HEK293T (cell line): ENCODE data around the gene CCDC146.
"Not testable (repeated sequence)": the region's sequence is repeated elsewhere in the genome, so short reads cannot be mapped to it uniquely, and the experiment has no call there.

Experiments
- ARNT ChIP-seq: fragments of 450-650 bp; IDR thresholded peaks from 2 replicates; pipeline ENCODE4 v1.6.1; 2017; ENCODE audit warnings: mild to moderate bottlenecking
- BHLHE40 ChIP-seq: fragments of 450-650 bp; IDR thresholded peaks from 2 replicates; pipeline ENCODE4 v1.6.1; 2016; ENCODE audit warnings: mild to moderate bottlenecking, moderate library complexity, borderline replicate concordance
- CTBP1 ChIP-seq: fragments of 450-650 bp; IDR thresholded peaks from 2 replicates; pipeline ENCODE4 v1.6.1; 2016; ENCODE audit warnings: borderline replicate concordance
- FOXA1 ChIP-seq: fragments of 450-650 bp; IDR thresholded peaks from 2 replicates; pipeline ENCODE4 v1.6.1; 2016; ENCODE audit warnings: mild to moderate bottlenecking
- FOXK2 ChIP-seq: fragments of 450-650 bp; IDR thresholded peaks from 2 replicates; pipeline ENCODE4 v1.6.1; 2016; ENCODE audit warnings: mild to moderate bottlenecking
- L3MBTL2 ChIP-seq: fragments of 450-650 bp; conservative IDR thresholded peaks from 2 replicates; pipeline ENCODE4 v1.6.1; 2016; ENCODE audit warnings: mild to moderate bottlenecking
- NFRKB ChIP-seq: fragments of 450-650 bp; IDR thresholded peaks from 2 replicates; pipeline ENCODE4 v1.6.1; 2016; ENCODE audit warnings: mild to moderate bottlenecking, moderate library complexity
- SP1 ChIP-seq: fragments of 450-650 bp; IDR thresholded peaks from 2 replicates; pipeline ENCODE4 v1.6.1; 2017

GRCh38 chr7:77178024-77178423, 55.6 kb downstream of the CCDC146 start:
- not testable (repeated sequence) for TF ChIP-seq FOXA1, ARNT, BHLHE40, SP1, NFRKB, L3MBTL2, CTBP1, FOXK2
